ENCODE results near the gene GNG7.
"Not testable (repeated sequence)": the region's sequence is repeated elsewhere in the genome, so short reads cannot be mapped to it uniquely, and the experiment has no call there.

The GNG7 gene

GRCh38 chr19:2639999-2640398 is 62.5 kb downstream of the GNG7 start:
- no peak for DNase-seq

- DNase-seq = no peak
These were observed 64.0 kb downstream of the GNG7 start for GRCh38 chr19:2638417-2638940.

GRCh38 chr19:2636897-2637683 is 65.4 kb downstream of the GNG7 start:
- DNase-seq = no peak

- no peak for DNase-seq
These were observed 66.2 kb downstream of the GNG7 start for GRCh38 chr19:2636141-2636896.

- DNase-seq = no peak
These were observed 67.5 kb downstream of the GNG7 start for GRCh38 chr19:2634960-2635359.

- DNase-seq = no peak
These were observed 68.1 kb downstream of the GNG7 start for GRCh38 chr19:2634228-2634951.

- no peak for DNase-seq
These were observed 68.8 kb downstream of the GNG7 start for GRCh38 chr19:2633693-2634075.

GRCh38 chr19:2631213-2631821 is 71.2 kb downstream of the GNG7 start:
- DNase-seq = peak in 1 of 2 experiments; percentile 28

- no peak for DNase-seq
These were observed 72.0 kb downstream of the GNG7 start for GRCh38 chr19:2630352-2631001.

- no peak for DNase-seq
These were observed 72.8 kb downstream of the GNG7 start for GRCh38 chr19:2629491-2630351.

GRCh38 chr19:2628597-2628996 is 73.9 kb downstream of the GNG7 start:
- no peak for DNase-seq

- no peak for DNase-seq
These were observed 74.6 kb downstream of the GNG7 start for GRCh38 chr19:2627855-2628254.

GRCh38 chr19:2627319-2627829 is 75.1 kb downstream of the GNG7 start:
- DNase-seq = peak; percentile 46 to 56

- DNase-seq = no peak
These were observed 77.1 kb downstream of the GNG7 start for GRCh38 chr19:2625434-2625833.

- DNase-seq = peak; percentile 46 to 65
These were observed 77.9 kb downstream of the GNG7 start for GRCh38 chr19:2624537-2625091.

- DNase-seq = no peak
These were observed 78.7 kb downstream of the GNG7 start for GRCh38 chr19:2623798-2624197.

GRCh38 chr19:2622371-2622961 is 80.0 kb downstream of the GNG7 start:
- not testable (repeated sequence) for DNase-seq

- no peak for DNase-seq
These were observed 83.4 kb downstream of the GNG7 start for GRCh38 chr19:2619076-2619475.

GRCh38 chr19:2618611-2619010 is 83.9 kb downstream of the GNG7 start:
- no peak for DNase-seq

GRCh38 chr19:2617393-2618165 is 84.9 kb downstream of the GNG7 start:
- no peak for DNase-seq
